WERI-Rb-1 (cell line): ENCODE results near the gene ALG8.

ENCODE experiments used
- DNase-seq: peaks from one replicate; pipeline ENCODE4 v3.0.0-alpha.2; 2020
- H3K27ac ChIP-seq: fragments of 250-450 bp; sonication (Bioruptor Pico); 2 replicates; pipeline ENCODE4 v1.5.1; 2020; ENCODE audit warnings: mild to moderate bottlenecking, moderate library complexity
- H3K27me3 ChIP-seq: fragments of 250-450 bp; sonication (Bioruptor Pico); 2 replicates; pipeline ENCODE4 v1.5.1; 2021; ENCODE audit warnings: mild to moderate bottlenecking, low read depth, moderate library complexity; ENCODE audit not compliant: insufficient read depth, severe bottlenecking
- H3K36me3 ChIP-seq: fragments of 250-450 bp; sonication (Bioruptor Pico); 2 replicates; pipeline ENCODE4 v1.5.1; 2020; ENCODE audit warnings: mild to moderate bottlenecking, moderate library complexity
- H3K4me3 ChIP-seq: 2 replicates; pipeline ENCODE4 v1.5.1; 2011; ENCODE audit warnings: low read depth, mild to moderate bottlenecking, control low read depth, low read length
- H3K9me3 ChIP-seq: fragments of 250-450 bp; sonication (Bioruptor Pico); 2 replicates; pipeline ENCODE4 v1.5.1; 2021; ENCODE audit warnings: mild to moderate bottlenecking, moderate library complexity; ENCODE audit not compliant: severe bottlenecking
- TF ChIP-seq, protein P1 (sequence below): IDR thresholded peaks from 2 replicates; pipeline ENCODE4 v1.5.1; 2011; ENCODE audit warnings: low read depth, mild to moderate bottlenecking, control low read depth, inconsistent platforms, low read length

The ALG8 gene

DNA sequence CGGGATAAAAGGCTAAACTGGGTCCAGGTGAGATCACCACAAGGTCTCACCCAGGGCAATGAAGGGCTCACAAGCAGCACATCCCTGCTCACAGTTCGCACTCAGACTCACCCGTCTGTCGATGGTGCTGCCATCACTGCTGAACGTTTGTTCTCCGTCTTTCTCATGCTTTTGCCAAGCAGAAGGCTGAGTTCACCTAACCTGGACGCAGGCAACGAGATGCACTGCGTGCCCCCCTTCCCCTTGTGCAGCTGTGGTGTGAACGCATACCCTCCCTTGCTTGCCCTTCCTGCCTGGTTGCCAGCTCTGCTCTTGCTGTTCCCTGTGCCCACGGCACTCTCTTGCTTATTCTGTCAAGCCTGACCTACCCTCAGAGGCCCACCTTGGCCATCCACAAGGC lies 31.0 kb upstream of the ALG8 start:
- Histone ChIP-seq H3K36me3 (no peaks in the 10 kb centered on the region; the same call in 1 of the 2 replicates), H3K4me3 (no peak overlapping the region), H3K27ac (no peak overlapping the region), H3K9me3 (peaks cover 3% of the 10 kb centered on the region), H3K27me3 (no peaks in the 10 kb centered on the region)
- TF ChIP-seq, protein P1, sequence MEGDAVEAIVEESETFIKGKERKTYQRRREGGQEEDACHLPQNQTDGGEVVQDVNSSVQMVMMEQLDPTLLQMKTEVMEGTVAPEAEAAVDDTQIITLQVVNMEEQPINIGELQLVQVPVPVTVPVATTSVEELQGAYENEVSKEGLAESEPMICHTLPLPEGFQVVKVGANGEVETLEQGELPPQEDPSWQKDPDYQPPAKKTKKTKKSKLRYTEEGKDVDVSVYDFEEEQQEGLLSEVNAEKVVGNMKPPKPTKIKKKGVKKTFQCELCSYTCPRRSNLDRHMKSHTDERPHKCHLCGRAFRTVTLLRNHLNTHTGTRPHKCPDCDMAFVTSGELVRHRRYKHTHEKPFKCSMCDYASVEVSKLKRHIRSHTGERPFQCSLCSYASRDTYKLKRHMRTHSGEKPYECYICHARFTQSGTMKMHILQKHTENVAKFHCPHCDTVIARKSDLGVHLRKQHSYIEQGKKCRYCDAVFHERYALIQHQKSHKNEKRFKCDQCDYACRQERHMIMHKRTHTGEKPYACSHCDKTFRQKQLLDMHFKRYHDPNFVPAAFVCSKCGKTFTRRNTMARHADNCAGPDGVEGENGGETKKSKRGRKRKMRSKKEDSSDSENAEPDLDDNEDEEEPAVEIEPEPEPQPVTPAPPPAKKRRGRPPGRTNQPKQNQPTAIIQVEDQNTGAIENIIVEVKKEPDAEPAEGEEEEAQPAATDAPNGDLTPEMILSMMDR, result no peak
- no peak for DNase-seq

DNA sequence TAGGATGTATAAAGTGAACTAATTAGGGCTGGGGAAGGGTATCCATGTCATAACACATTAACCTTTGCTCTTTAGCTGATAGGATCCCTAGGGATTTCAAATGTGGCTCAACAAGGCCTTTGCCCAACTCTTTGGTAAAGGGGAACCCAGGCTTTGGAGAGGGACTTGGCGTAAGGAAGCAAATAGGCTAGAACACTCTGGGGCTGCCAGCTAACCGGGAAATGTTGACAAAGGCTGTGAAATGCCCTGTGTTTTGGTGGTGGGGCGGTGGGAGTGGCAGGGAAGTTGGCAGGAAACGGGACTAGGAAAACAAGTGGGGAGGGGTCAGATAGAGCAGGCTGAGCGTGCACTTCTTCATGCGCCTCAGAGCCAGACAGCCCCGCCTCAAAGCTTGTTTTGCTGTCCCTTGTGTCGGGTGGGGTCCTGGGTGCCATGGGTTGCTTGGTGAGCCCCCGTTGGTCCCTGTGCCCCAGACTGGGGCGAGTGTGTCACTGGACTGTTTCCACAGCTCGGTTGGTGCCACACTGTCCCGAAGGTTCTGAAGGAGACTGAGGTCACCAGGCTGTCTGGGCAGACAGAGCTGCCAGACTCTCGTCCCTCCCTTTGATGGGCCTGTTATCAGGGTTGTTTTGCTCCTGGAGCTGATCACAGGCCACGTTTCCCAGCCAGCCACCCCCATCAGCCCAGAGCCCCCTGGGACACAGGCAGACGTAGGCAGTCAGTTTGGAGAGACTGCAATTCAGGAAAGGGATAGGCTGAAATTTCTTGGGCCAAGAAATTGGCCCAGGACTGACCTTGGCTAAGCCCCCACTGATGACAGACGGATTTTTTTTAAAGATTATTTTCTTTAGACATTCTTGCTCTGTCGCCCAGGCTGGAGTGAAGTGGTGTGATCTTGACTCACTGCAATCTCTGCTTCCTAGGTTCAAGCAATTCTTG lies 29.4 kb upstream of the ALG8 start:
- DNase-seq, result no peak
- H3K27me3 ChIP-seq, result no peaks in the 10 kb centered on the region

DNA sequence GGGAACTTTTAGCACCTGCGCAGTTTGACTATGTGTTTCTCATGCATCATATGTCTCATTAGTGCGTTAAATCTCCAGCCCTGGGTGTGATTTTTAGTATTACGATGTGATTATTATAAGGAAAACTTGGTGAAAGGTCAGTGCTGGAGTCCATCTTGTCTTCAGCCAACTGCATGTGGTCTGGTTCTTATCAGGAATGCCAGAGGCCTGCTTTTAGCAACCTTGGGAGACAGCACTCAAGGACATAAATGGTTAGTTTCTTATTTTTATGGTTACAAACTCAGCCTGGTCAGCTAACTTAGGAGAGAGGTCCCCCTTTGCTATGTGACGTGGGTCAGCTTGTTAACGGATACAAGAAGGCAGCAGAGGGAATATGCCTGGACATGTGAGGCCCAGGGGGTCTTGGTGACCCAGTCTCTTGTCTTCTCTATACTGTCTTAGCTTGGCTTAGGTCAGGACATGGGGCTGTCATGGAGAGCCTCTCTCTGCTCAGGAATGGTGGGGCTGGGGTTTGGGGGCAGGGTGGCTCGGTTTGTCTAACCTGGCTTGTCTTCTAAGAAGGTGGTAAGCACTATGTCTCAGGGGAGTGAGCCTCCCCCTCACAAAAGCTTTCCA lies 27.5 kb upstream of the ALG8 start:
- Histone ChIP-seq H3K27ac (no peak overlapping the region), H3K27me3 (no peaks in the 10 kb centered on the region), H3K4me3 (no peak overlapping the region), H3K36me3 (no peaks in the 10 kb centered on the region), H3K9me3 (peaks cover 3% of the 10 kb centered on the region)
- DNase-seq, result no peak
- TF ChIP-seq, protein P1, result no peak

More for the DNA sequence above, 29.4 kb upstream of the ALG8 start:
- no peak overlapping the region for H3K4me3 ChIP-seq
- 0 out of 2 replicates have a peak overlapping the region, but pooled peaks have one; percentile 6 for H3K27ac ChIP-seq
- TF ChIP-seq, protein P1, result no peak
- H3K36me3 ChIP-seq, result no peaks in the 10 kb centered on the region; the same call in 1 of the 2 replicates
- peaks cover 3% of the 10 kb centered on the region for H3K9me3 ChIP-seq

DNA sequence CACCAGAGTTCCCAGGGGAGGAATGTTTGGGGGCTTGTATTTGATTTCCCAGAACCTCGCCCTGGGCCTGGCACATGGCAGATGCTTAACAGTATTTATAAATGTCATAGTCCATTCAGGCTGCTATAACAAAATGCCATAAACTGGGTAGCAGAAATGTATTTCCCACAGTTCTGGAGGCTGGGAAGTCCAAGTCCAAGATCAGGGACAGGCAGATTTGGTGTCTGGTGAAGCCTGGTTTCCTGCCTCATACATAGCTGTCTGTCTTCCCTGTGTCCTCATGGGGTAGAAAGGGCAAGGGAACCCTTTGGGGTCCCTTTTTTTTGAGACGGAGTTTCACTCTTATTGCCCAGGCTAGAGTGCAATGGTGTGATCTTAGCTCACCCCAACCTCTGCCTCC lies 25.0 kb upstream of the ALG8 start:
- DNase-seq, result no peak
- H3K36me3 ChIP-seq, result no peaks in the 10 kb centered on the region
- TF ChIP-seq, protein P1, result no peak
- no peak overlapping the region for H3K4me3 ChIP-seq
- H3K27me3 ChIP-seq, result no peaks in the 10 kb centered on the region
- H3K27ac ChIP-seq, result no peak overlapping the region
- H3K9me3 ChIP-seq, result peaks cover 3% of the 10 kb centered on the region

DNA sequence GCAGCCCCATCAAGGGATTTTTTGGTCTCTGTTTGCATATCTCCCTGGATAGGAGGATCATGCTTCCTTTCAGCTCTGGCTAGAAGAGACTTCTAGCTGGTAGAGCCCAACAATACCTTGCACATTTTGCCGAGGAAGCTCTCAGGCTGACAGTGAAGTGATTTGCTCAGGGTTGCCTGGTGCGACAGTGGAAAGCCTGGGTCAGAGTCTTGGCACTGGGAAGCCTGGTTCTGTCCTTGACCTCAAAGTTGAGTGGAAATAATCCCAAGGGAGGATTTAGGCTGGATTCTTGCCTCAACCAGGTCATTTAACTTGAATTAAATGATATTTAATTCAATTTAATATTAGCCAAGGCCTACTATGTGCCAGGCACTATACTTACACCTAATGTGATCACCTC lies 24.4 kb upstream of the ALG8 start:
- Histone ChIP-seq H3K36me3 (no peaks in the 10 kb centered on the region), H3K27me3 (no peaks in the 10 kb centered on the region), H3K27ac (no peak overlapping the region), H3K9me3 (peaks cover 3% of the 10 kb centered on the region), H3K4me3 (no peak overlapping the region)
- TF ChIP-seq, protein P1, result no peak
- DNase-seq, result no peak
